ENCODE data around the gene MTSS2.

Gene MTSS2, protein sequence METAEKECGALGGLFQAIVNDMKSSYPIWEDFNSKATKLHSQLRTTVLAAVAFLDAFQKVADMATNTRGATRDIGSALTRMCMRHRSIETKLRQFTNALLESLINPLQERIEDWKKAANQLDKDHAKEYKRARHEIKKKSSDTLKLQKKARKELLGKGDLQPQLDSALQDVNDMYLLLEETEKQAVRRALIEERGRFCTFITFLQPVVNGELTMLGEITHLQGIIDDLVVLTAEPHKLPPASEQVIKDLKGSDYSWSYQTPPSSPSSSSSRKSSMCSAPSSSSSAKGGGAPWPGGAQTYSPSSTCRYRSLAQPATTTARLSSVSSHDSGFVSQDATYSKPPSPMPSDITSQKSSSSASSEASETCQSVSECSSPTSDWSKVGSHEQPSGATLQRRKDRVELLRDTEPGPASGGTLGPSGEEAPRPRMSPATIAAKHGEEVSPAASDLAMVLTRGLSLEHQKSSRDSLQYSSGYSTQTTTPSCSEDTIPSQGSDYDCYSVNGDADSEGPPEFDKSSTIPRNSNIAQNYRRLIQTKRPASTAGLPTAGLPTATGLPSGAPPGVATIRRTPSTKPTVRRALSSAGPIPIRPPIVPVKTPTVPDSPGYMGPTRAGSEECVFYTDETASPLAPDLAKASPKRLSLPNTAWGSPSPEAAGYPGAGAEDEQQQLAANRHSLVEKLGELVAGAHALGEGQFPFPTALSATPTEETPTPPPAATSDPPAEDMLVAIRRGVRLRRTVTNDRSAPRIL

GRCh38 chr16:70685938-70686375, at the start of gene MTSS2:
Gene MTSS2, minus strand, starts transcription at chr16:70686053. Its CDS starts 262 bp downstream, at chr16:70685791.
- no peak for DNase-seq

DNA sequence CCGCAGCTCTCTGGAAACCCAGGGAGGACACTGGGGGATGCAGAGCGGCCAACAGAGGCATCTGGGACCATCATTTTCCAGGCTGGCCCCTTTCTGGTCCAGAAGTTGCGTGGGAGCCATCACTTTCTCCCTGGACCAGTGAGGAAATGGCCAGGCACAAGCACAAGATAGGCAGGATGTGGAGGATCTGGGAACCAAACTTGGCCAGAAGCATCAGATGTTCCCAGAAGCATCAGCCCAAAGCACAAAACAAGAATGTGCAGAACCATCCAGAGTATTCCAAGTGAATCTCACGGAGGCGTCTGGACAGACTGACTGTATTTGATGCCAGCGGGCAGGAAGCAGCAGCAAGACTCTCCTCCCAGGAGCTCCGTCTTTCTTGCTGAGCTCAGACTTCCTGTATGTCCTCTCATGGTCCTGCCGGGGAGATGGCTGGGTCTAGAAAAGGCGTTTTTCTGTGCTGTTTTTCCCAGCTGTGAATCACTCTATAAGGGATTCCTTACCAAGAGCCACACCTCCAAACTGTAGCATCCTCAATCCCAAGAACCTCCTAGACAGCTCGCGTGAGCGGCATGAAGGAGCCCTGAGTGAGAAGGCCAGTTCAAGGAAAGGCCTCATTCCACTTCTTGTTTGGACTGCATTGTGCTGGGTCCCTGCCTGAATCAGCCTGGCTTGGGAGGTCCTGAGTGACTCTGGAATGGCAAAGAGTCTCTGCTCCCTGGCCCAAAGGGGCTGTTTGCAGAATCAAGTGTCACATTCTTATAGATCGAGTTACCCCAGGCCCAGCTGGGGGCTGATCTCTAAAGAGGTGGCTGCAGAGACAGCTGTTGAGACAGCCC, 49.5 kb upstream of the MTSS2 start:
- DNase-seq: no peak

- DNase-seq: no peak
Observed at GRCh38 chr16:70734522-70735095, 48.8 kb upstream of the MTSS2 start.

- DNase-seq: no peak
Observed at GRCh38 chr16:70730944-70731343, 45.1 kb upstream of the MTSS2 start.

DNA sequence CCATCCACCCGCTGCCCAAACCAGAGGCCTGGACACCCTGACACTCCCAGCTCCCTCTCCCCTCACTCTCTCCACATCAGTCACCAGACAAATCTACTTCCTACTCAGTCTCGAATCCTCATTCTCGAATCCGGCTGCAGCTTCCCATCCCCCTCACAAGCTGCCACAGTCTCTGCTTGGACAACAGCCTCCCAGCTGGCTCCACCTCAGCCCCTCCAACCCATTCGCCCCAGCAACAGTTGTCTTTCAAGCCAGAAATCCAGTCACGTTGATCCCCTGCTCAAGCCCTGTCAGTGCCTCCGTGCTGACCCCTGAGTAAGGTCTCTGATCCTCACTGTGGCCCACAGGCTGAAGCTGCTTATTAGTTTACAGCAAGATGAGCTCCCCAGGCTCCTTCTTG, 44.2 kb upstream of the MTSS2 start:
- no peak for DNase-seq

- no peak for DNase-seq
Observed at GRCh38 chr16:70729292-70729691, 43.4 kb upstream of the MTSS2 start.

DNA sequence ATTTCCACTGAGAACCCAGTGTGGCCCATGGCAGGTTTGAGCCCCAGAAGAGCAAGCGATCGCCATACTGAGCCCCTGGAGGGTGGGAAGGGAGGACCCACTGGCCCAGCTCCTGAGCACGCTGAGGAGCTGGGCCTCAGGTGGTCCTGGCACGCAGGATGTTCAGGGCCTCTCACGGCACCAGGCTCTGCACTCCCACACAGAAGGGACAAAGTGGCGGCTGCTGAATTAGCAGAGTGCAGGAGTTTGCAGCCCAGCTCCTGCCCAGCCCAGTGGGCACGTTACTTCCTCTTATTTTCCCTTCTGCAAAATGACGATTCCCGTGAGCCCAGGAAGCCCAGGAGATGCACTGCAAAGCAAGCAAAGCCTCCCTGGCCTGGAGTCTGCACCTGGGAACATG, 42.3 kb upstream of the MTSS2 start:
- DNase-seq: no peak

- DNase-seq: no peak
Observed at GRCh38 chr16:70726892-70727361, 41.1 kb upstream of the MTSS2 start.

GRCh38 chr16:70725912-70726828, 40.3 kb upstream of the MTSS2 start:
- DNase-seq: no peak

- DNase-seq: no peak
Observed at GRCh38 chr16:70725024-70725911, 39.4 kb upstream of the MTSS2 start.

- no peak for DNase-seq
Observed at GRCh38 chr16:70724146-70725023, 38.5 kb upstream of the MTSS2 start.

DNA sequence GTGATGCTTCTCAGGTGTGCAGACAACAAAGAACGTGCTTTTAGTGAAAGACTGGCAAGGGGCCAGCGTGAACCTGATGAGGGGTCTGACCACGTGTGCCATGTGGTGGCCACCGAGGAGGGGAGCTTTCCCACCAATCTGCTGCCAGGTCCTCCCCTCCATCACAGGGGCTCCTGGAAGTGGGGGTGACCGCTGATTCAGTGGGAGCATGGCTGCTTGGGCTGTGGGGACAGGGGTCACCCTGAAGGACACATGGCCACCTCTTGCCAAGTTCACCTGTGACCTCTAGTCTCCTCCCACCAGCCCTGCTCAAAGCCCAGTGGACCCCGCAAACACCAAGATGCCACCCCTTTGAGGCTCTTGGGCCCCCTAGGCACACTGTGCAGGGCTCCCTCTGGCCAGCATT, 37.9 kb upstream of the MTSS2 start:
- no peak for DNase-seq

DNA sequence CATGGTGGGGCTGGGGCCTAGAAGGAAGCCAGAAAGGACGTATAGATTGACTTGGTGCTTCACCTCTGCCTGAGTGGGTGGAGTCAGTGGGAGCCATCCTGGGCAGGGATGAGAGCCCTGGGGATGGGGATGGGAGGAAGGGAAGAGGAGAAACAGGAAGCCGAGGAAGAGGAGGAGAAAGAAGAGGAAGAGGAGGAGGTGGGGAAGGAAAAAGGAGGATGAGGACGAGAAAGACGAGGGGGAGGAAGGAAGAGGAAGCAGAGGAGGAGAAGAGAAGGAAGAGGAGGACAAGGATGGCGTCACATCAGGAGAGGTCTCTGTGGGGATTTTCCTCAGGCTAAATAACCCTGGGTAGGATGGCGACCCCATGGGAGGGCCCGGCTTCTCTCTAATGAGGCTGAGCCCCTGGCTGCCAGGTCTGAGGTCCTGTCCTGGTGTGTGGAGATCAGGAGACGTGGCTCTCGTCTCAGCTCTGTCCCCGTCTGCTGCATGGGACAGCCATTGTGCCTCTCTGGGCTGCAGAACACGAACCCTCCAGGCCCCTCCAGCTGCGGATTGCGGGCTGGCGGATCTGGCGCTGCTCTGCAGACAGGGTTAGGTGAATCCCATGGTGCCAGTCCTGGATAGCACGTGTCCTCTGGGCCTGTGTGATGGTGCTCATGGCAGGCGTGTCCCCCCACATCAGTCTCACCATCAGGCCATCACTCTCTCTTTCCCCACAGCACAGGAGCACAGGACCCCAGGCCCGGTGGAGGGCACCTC, 35.5 kb upstream of the MTSS2 start:
- DNase-seq: no peak

GRCh38 chr16:70720425-70721201, 34.8 kb upstream of the MTSS2 start:
- DNase-seq: no peak

DNA sequence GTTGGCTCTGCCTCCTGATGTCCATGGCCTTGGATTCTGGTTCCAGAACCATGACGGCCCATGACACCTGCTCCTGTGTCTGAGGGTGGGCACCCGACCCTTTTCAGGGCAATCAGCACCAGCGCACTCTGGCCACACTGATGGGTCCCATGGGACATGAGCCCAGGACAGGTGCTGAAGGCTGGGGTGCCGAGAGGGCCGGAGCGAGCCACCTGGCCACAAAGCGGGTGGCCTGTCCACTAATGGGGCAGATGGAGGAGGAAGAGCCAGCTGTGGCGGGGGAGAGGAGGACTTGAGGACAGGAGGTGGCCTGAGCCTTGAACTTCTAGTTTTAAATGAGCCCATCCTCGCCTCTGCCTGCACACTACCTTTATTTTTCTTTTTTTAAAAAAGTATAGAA, 31.2 kb upstream of the MTSS2 start:
- DNase-seq: no peak

DNA sequence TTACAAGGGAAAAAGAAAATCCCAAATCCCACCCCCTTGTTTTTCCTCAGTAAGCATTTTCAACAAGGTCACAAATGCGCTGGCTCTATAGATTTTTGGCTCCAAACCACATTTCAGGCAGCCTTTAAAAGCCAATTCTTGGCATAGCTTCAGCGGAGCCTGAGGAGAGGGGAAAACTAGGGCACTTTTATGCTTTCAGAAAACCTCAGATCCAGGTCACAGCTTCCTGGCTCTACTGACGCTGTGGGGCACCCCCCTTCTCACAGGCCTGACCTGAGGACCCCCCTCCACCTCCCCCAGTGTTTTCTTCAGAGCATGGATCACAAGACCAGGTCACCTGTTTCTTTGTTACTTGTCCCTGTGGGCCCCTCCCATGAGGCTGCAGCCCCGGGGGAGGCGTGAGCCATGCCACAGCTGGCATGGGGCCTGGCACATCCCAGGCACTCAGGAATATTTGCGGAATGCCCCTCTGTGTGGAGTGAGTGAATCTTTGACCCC, 30.1 kb upstream of the MTSS2 start:
- DNase-seq: no peak

DNA sequence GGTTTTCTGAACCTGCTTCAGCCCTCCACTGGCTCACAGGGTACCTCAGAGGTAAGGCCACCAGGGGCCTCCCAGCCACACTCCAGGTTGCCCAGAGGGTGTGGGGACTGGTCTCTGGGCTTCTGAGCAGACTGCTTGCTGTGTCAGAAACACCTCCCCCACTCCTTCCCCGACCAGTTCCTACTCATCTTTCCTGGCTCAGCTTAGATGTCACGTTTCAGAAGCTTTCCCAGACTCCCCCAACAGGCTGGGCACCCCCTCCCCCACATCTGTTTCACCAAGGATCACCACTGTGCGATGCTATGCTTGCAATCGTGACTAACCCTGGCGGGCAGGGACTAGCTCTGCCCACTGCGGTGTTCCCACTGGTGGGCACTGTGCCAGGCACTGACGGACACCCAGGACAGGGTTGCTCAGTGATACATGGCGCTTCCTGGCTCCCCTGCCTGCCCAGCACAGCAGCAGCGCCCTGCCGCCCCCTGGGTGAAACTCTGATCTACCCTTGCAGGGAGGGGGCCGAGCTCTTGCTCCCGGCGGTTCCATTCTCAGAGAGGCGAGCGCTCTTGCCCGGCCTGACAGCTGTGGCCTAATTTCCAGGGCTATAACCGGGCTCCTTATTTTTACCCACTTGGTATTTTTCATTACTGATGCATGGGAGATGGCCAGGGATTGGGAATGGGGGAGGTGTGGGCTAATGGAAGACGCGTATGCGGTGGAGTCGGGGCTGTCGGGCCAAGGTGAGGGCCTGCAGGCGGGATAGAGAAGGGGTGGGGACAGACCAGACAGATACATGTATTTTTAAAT, 29.4 kb upstream of the MTSS2 start:
- DNase-seq: no peak

Measured in bone marrow (tissue), 2 donors.